ENCODE data around the gene MRTFA. TPM values are rescaled to one million over a fixed set of nuclear protein-coding genes. Genes with fewer than 3 reads are reported as not detected.
A peak's percentile ranks its signal among the peaks of the same experiment; 100 is the strongest.

The MRTFA gene
- total RNA-seq, 2 experiments from 2014 or later = 55.3 to 58.9 TPM

DNA sequence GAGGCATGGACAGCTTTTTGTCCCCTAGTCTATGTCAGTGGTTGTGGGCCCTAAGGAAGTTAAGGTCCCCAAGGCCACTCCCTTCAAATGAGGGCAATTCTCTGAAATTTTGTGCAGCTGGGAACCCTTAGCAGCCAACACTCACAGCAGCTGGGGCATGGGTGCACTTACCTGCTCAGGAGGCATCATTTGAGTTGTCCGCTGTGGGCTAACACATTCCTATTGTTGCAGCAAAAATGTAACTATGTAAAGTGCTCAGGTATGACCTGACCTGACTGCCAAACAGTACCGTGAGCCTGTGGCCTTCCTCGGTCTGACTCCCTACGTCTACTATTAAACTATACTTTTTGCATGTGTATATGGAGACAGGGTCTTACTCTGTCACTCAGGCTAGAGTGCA is 5.8 kb upstream of the MRTFA start:
- TF ChIP-seq, protein P1, sequence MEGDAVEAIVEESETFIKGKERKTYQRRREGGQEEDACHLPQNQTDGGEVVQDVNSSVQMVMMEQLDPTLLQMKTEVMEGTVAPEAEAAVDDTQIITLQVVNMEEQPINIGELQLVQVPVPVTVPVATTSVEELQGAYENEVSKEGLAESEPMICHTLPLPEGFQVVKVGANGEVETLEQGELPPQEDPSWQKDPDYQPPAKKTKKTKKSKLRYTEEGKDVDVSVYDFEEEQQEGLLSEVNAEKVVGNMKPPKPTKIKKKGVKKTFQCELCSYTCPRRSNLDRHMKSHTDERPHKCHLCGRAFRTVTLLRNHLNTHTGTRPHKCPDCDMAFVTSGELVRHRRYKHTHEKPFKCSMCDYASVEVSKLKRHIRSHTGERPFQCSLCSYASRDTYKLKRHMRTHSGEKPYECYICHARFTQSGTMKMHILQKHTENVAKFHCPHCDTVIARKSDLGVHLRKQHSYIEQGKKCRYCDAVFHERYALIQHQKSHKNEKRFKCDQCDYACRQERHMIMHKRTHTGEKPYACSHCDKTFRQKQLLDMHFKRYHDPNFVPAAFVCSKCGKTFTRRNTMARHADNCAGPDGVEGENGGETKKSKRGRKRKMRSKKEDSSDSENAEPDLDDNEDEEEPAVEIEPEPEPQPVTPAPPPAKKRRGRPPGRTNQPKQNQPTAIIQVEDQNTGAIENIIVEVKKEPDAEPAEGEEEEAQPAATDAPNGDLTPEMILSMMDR (IDR thresholded peaks at IDR 0.05) = no peak
- Histone ChIP-seq H3K36me3 (ENCODE audit: insufficient read depth, low read length) (no peaks in the 10 kb centered on the region), H3K9me3 (ENCODE audit: control insufficient read depth in 1 of 2, insufficient read depth in 1 of 2, low read length in 2 of 2) (no peaks in the 10 kb centered on the region), H3K4me1 (ENCODE audit: insufficient read depth, low read length) (peaks cover 18% of the 10 kb centered on the region), H3K27ac (ENCODE audit: low read depth in 1 of 2, low read length in 2 of 2) (no peak overlapping the region), H3K4me3 (ENCODE audit: low read length) (no peak overlapping the region), H3K27me3 (ENCODE audit: control insufficient read depth in 1 of 2, insufficient read depth in 2 of 2, low read length in 2 of 2) (no peaks in the 10 kb centered on the region)
- ATAC-seq (ENCODE audit: poor library complexity) (no peak), DNase-seq (no peak)
- POLR2A ChIA-PET = interaction anchor here (1.2 kb wide), 1 partner anchor 9 kb away, joined by 3 read pairs; no protein-coding TSS in a partner anchor
- intact Hi-C loops (cut with DNase I, micrococcal nuclease) = no loop called here
- Mint-ChIP-seq H3K4me1 (ENCODE audit: low read depth) (peaks cover 12% of the 10 kb centered on the region), H3K4me3 (no peak overlapping the region), H3K27me3 (no peaks in the 10 kb centered on the region), H3K36me3 (ENCODE audit: low read depth) (peaks cover under 1% of the 10 kb centered on the region), H3K9me3 (no peaks in the 10 kb centered on the region), H3K27ac (no peak overlapping the region)
- CTCF ChIA-PET = interaction anchor here (0.5 to 0.7 kb wide), 2 partner anchors 91 to 206 kb away, joined by 3 read pairs; no protein-coding TSS in a partner anchor

DNA sequence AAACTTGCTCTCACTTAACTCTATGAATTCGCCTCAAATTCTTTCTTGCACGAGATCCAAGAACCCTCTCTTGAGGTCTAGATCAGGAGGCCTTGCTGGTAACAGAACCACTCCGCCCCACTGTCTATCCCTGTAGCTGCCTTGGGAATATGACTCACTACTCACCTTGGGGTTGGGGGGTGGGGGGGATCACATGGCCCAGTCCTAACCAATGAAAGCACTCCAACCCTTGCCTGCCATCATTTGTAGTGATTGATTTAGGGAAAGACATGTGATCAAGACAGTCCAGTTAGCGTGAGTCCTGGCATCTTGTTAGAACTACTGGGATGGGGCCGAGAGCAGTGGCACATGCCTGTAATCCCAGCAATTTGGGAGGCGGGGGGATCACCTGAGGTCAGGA is 4.8 kb upstream of the MRTFA start:
- intact Hi-C loops (cut with DNase I, micrococcal nuclease) = no loop called here
- ATAC-seq (ENCODE audit: poor library complexity) (no peak), DNase-seq (no peak)
- Mint-ChIP-seq H3K9me3 (no peaks in the 10 kb centered on the region), H3K4me3 (no peak overlapping the region), H3K36me3 (ENCODE audit: low read depth) (peaks cover 10% of the 10 kb centered on the region), H3K27me3 (no peaks in the 10 kb centered on the region), H3K4me1 (ENCODE audit: low read depth) (peaks cover 17% of the 10 kb centered on the region), H3K27ac (no peak overlapping the region)
- TF ChIP-seq, protein P1 (IDR thresholded peaks at IDR 0.05) = no peak
- Histone ChIP-seq H3K9me3 (ENCODE audit: control insufficient read depth in 1 of 2, insufficient read depth in 1 of 2, low read length in 2 of 2) (no peaks in the 10 kb centered on the region), H3K27ac (ENCODE audit: low read depth in 1 of 2, low read length in 2 of 2) (no peak overlapping the region), H3K36me3 (ENCODE audit: insufficient read depth, low read length) (no peaks in the 10 kb centered on the region), H3K27me3 (ENCODE audit: control insufficient read depth in 1 of 2, insufficient read depth in 2 of 2, low read length in 2 of 2) (no peaks in the 10 kb centered on the region), H3K4me1 (ENCODE audit: insufficient read depth, low read length) (peaks cover 12% of the 10 kb centered on the region), H3K4me3 (ENCODE audit: low read length) (no peak overlapping the region)
- CTCF ChIA-PET = no interaction called here
- POLR2A ChIA-PET = no interaction called here

DNA sequence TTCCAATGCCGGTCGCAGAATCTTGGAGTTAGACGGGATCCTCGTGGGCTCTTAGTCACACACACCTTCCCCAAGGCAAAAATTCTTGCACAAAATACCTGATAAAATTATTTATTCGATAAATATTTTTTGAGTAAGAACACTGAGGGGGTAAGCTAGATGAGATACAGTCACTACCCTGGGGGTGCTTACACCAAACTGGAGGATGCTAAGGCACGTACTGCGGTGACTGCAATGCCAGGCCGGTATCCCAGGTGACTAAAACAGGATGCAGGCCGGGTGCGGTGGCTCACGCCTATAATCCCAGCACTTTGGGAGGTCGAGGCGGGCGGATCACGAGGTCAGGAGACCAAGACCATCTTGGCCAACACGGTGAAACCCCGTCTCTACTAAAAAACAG is 1.7 kb upstream of the MRTFA start:
- TF ChIP-seq, protein P1 (IDR thresholded peaks at IDR 0.05) = no peak
- Mint-ChIP-seq H3K36me3 (ENCODE audit: low read depth) (peaks cover 10% of the 10 kb centered on the region), H3K4me3 (peak overlapping the region; percentile 50), H3K27me3 (no peaks in the 10 kb centered on the region), H3K9me3 (no peaks in the 10 kb centered on the region), H3K27ac (peak overlapping the region; percentile 99), H3K4me1 (ENCODE audit: low read depth) (peaks cover 35% of the 10 kb centered on the region)
- Histone ChIP-seq H3K27ac (ENCODE audit: low read depth in 1 of 2, low read length in 2 of 2) (no peak overlapping the region), H3K4me1 (ENCODE audit: insufficient read depth, low read length) (peaks cover 28% of the 10 kb centered on the region), H3K27me3 (ENCODE audit: control insufficient read depth in 1 of 2, insufficient read depth in 2 of 2, low read length in 2 of 2) (no peaks in the 10 kb centered on the region), H3K9me3 (ENCODE audit: control insufficient read depth in 1 of 2, insufficient read depth in 1 of 2, low read length in 2 of 2) (no peaks in the 10 kb centered on the region), H3K4me3 (ENCODE audit: low read length) (no peak overlapping the region), H3K36me3 (ENCODE audit: insufficient read depth, low read length) (no peaks in the 10 kb centered on the region)
- intact Hi-C loops (cut with DNase I, micrococcal nuclease) = loop anchor here in 1 of 2 experiments (5.0 kb wide), 4 partner anchors 271 to 1106 kb away; partner anchors contain the start of genes RPS19BP1 and TNRC6B
- no peak for ATAC-seq (ENCODE audit: poor library complexity)
- ChIA-PET POLR2A (interaction anchor here (0.7 to 6.6 kb wide), 4 partner anchors 29 to 179 kb away, joined by 3 to 72 read pairs (median 4); no protein-coding TSS in a partner anchor), CTCF (interaction anchor here (0.6 to 2.9 kb wide), 2 partner anchors 8 to 110 kb away, joined by 3 to 15 read pairs; no protein-coding TSS in a partner anchor)
- no peak for DNase-seq

Measured in CD4-positive, alpha-beta T cell (primary cell).